ENCODE results near the gene SMG6. TPM values are rescaled to one million over a fixed set of nuclear protein-coding genes. Genes with fewer than 3 reads are reported as not detected.
A peak's percentile ranks its signal among the peaks of the same experiment; 100 is the strongest.

SMG6 gene
- total RNA-seq, 1 experiment from 2014 or later = 15.3 TPM

DNA sequence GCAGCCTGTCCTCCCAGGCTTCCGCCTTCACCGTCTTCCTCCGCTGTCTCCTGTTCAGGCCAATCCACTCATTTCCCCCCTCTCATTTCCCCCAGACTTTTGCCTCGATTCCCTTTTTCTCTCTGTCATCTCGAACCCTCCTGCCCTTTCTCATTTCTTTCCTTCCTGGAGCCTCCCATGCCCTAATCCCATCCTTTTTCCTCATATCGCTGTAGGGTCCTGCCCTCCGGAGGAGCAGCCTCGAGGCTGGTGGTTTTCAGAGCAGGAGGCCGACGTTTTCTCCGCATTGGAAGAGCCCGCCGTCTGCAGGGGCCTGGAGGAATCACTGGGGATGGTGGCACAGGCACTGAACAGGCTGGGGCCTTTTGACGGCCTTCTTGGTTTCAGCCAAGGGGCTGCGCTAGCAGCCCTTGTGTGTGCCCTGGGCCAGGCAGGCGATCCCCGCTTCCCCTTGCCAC, 261.2 kb downstream of the SMG6 start:
- no peaks in the 10 kb centered on the region for H3K27me3 ChIP-seq
- H3K36me3 ChIP-seq = peaks cover 11% of the 10 kb centered on the region
- peak overlapping the region; percentile 72 for H3K4me3 ChIP-seq
- no peak for DNase-seq
- no peaks in the 10 kb centered on the region for H3K9me3 ChIP-seq

DNA sequence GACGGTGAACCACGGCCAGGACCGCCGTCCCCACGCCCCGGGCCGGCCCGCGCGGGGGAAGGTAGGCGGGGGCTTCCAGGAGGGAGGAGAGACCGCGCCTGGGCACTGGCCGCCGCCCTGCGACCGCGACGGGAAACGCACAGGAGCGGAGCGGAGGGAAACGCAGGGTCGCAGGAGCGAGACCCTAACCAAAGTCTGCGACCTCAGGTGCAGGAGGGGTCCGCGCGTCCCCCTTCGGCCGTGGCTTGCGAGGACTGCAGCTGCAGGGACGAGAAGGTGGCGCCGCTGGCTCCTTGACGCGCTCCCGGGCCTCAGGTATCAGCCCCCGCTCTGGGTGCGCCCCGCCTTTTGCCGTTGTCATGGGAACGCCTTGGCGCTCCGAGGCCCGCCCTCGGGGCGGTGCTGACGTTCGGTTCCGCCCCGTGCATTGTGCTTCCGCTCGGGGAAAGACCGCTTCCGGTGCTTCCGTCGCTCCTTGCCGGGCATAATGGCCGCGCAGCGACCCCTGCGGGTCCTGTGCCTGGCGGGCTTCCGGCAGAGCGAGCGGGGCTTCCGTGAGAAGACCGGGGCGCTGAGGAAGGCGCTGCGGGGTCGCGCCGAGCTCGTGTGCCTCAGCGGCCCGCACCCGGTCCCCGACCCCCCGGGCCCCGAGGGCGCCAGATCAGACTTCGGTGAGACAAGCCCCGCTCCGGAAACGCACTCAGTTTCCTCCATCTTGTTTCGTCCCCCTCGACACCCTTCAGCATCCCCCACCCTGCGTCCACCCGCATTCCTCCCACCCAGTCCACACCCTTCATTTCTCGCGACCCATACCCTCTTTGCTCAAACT, 261.8 kb downstream of the SMG6 start, which contains the start of gene OVCA2:
Gene OVCA2 (plus strand): TSS at position 462 of the 829 bp plus-strand sequence. CDS start 26 bp downstream, at position 488.
- no peaks in the 10 kb centered on the region for H3K9me3 ChIP-seq
- peaks cover 11% of the 10 kb centered on the region for H3K36me3 ChIP-seq
- H3K4me3 ChIP-seq = peak within 1 kb of the TSS; percentile 72
- no peaks in the 10 kb centered on the region for H3K27me3 ChIP-seq
- DNase-seq = peak; percentile 82

DNA sequence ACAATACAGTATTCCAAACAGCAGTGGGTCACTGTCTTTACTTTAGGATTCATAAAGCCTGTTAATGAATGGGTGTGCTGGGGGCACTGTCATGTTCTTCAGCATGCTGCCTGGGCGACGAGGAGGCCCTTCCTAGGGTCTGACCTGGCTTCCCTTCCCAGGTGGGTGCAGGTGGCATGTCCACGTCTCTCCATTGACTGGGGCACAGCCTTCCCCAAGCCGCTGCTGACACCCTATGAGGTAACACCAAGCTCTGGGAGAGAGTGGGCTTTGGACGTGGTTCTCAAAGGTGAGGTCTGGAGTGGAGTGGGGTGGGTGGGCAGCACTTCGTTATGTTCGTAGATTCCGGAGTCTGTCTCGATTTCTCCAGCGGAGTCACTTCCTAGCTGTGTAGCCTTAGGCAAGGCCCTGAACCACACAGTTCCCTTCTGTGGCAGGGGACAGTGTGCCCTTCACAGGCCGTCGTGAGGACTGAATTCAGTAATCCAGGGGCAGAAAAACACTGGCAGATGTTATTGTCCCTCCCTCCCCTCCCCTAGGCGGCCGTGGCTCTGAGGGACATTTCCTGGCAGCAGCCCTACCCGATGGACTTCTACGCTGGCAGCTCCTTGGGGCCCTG, 262.5 kb downstream of the SMG6 start:
- Histone ChIP-seq H3K36me3 (peaks cover 11% of the 10 kb centered on the region), H3K9me3 (no peaks in the 10 kb centered on the region), H3K27me3 (no peaks in the 10 kb centered on the region), H3K4me3 (no peak overlapping the region)
- no peak for DNase-seq

DNA sequence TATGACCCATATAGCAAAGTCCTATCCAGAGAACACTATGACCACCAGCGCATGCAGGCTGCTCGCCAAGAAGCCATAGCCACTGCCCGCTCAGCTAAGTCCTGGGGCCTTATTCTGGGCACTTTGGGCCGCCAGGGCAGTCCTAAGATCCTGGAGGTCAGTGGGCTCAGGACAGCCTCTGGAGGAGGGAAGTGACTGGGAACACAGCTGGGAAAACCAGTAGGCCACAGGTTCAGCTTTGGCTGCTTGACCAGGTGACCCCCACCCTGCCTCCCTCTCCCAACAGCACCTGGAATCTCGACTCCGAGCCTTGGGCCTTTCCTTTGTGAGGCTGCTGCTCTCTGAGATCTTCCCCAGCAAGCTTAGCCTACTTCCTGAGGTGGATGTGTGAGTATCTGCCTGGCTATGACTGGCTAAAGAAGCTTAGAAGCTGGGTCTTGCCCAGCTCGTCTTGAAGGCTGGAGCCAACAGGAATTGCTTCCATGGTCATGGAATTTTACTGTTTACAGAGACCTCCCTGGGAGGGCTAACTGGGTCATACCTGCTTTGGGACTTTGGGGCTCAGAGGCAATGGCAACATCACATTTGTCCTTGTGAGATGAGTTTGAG, 263.3 kb downstream of the SMG6 start:
- Histone ChIP-seq H3K9me3 (no peaks in the 10 kb centered on the region), H3K36me3 (peaks cover 11% of the 10 kb centered on the region), H3K4me3 (no peak overlapping the region), H3K27me3 (no peaks in the 10 kb centered on the region)
- no peak for DNase-seq

DNA sequence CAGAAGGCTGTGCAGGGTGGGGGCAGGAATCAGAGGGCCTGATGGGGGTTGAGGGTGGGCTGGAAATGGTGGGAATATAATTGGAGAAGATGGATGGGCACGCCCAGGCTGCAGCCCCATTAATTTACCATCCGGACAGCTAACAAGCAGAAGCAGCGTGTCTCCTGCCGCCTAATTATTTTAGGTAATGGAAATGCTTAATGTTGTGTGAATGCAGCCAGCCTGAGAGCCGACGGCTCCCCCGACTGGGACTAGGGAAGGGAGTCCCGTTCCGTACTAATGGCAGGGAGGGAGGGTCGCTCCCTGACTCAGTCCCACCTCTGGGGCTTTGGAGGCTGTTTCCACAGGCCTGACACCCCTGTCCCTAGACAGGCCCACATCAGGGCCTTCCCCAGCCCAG, 266.4 kb downstream of the SMG6 start:
- Histone ChIP-seq H3K9me3 (no peaks in the 10 kb centered on the region), H3K36me3 (no peaks in the 10 kb centered on the region; the same call in 1 of the 2 replicates), H3K4me3 (no peak overlapping the region), H3K27me3 (no peaks in the 10 kb centered on the region)
- no peak for DNase-seq

DNA sequence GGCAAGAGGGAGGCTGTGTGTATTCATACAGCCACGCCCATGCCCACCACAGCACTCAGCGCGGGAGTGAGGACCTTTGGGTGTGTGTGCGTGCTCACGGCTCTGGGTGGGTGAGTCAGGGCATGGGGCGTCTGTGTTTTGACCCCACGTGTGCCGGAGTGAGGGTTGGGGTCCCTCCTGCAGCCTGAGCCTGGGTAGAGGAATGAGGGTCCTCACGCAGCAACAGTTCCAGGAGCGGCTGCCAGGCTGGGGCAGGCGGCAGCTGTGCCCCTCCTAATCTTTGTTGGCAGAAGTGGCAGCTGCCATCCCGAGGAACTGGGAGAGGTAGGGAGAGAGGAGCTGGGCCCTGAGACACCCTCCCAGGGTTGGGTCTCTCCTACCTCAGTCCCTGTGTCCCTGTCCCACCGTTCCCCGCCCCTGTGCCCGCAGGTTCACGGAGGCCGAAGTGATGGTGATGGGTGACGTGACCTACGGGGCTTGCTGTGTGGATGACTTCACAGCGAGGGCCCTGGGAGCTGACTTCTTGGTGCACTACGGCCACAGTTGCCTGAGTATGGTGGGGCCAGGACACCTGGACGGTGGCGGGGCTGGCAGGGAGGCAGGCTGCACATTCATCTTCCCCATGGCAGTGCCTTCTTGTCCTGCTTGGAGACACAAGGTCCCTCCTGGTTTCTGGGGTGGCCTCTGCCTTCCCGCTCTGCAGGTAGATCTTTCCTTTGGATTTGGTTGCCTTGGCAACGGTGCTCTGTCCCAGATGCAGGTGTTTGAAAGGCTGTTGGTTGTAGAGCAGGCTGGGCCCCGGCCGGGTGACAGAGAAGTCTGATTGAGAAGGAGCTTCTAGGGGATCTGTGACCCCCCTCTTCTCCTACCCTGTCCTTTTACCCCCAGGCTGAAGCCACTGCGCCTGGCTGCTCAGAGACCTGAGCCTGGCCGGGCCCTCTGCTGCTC, 267.8 kb downstream of the SMG6 start:
- DNase-seq = no peak
- Histone ChIP-seq H3K9me3 (no peaks in the 10 kb centered on the region), H3K36me3 (no peaks in the 10 kb centered on the region), H3K4me3 (no peak overlapping the region), H3K27me3 (no peaks in the 10 kb centered on the region)

DNA sequence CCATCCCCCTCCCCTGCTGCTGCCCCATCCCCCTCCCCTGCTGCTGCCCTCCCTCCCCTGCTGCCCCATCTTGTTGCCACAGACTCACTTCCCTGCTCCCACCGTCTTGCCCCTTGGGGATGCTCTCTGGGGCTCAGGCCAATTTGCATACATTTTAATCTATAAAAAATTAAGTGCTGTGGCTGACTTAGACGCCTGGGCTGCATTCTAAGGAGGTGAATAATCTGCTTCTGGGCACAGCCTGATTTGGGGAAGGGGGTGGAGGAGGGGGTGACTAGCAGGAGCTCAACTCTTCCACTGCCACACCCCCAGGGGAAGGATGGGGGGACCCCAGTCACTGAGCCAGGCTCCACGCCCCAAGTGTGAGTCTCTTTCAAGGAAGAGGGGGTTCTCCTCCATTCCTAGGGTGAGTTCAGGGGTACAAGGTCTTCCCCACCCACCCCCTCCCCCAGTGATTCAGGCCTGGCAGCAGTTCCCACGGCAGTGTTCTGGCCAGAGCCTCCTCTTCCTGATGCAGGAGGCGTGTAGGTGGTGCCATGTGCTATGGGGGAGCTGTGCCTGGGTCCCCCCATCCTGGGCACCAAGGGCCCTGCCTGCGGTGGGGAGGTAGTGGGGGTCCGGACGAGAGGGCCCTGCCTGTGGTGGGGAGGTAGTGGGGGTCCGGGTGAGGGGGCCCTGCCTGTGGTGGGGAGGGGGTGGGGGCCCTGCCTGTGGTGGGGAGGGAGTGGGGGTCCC, 268.6 kb downstream of the SMG6 start:
- DNase-seq = peak; percentile 69
- no peaks in the 10 kb centered on the region; the same call in 1 of the 2 replicates for H3K36me3 ChIP-seq
- no peaks in the 10 kb centered on the region for H3K9me3 ChIP-seq
- H3K27me3 ChIP-seq = no peaks in the 10 kb centered on the region
- H3K4me3 ChIP-seq = no peak overlapping the region

DNA sequence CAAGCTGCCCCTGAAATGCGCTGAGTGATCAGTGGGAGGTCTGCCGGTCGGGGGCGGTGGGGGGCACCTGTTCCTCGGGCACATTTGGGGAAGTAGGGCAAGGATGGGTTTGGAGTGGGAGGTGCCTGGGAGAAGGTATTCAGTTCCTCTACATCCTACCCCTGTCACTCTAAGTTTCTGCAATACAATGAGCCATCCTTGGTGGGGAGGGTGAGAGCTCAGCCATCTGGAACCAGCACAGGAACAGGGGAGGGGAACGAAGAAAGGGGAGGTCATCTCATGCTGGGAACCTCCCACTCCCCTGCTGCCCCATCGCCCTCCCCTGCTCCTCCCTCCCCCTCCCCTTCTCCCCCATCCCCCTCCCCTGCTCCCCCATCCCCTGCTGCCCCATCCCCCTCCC, 269.4 kb downstream of the SMG6 start:
- DNase-seq = no peak
- H3K27me3 ChIP-seq = no peaks in the 10 kb centered on the region
- H3K9me3 ChIP-seq = no peaks in the 10 kb centered on the region
- H3K36me3 ChIP-seq = no peaks in the 10 kb centered on the region; the same call in 1 of the 2 replicates
- no peak overlapping the region for H3K4me3 ChIP-seq

DNA sequence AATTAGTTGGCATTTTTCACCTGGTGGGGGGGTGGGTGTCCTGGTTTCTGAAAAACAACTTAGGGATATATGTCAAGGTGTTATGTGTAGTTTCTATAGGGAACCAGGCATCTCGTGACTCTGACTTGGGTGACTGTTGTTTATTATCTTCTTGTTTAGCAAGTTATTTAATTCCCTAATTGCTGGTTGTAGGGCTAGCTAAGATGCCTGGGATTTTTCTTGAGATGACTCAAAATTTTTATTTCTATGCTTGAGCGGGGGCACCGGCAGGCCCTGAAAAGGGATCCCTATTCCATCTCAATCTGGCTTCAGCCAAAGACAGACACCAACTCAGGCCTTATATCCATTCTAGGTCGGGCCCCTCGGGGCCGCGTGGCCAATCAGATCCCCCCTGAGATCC, 270.4 kb downstream of the SMG6 start:
- no peaks in the 10 kb centered on the region; the same call in 1 of the 2 replicates for H3K36me3 ChIP-seq
- H3K27me3 ChIP-seq = no peaks in the 10 kb centered on the region
- no peak for DNase-seq
- no peaks in the 10 kb centered on the region for H3K9me3 ChIP-seq
- no peak overlapping the region for H3K4me3 ChIP-seq

DNA sequence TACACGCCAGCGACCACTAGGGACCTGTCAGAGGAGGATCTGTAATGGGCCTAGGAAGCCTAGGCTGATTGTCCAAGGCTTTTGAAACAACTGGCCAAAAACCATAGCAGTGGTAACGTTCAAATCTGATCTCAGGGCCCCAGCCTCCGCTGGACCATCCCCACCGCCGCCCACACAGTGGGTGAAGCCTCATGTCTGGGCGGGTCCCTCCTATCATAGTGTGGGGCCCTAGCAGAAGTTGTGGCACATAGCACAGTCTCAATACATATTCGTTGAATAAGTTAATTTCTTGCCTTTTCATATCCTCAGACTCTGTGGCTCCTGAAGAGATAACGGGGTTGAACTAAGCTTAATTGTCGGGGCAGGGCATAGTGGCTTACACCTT, 272.8 kb downstream of the SMG6 start:
- DNase-seq = peak; percentile 78
- Histone ChIP-seq H3K9me3 (no peaks in the 10 kb centered on the region), H3K27me3 (no peaks in the 10 kb centered on the region), H3K4me3 (peak overlapping the region; percentile 97), H3K36me3 (no peaks in the 10 kb centered on the region; the same call in 1 of the 2 replicates)

DNA sequence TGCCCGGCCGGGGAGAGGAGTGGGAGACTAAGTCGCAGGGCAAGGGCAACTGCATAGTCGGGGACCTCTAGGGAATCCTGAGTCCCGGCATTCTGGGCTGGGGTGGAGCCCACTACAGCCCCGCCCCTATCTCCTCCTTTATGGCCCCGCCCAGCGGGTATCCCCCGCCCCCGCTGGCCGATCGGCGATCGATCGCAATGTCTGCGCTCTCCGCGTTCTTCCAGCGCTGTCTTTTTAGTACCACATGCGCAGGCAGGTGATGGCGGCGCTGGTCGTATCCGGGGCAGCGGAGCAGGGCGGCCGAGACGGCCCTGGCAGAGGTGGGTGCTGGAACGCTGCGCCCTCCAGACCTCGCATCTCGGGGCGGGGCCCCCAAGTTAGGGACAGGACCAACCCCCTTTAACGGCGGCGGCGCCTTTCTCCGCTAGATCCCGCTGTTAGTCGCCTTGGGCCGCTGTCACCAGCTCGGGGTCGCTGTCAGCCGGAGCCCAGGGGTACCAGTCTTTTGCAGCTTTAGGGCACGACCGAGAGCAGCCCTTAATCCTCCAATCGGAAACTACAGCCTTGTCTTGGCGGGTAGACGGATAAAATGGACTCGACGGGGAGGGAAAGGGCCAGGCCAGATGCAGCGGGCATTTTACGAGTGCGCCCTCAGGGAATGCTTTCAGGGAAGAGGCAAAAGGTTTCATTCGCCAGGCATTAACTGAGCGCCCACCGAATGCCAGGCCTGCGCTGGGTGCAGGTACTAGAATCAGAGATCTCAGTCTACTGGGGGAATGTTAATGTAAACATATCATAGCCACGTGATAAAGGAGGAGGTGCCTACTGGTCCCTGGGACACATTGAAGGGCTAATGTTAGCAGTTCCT, 273.4 kb downstream of the SMG6 start, which contains the start of gene DPH1:
Gene DPH1 (plus strand): TSS at position 243 of the 868 bp plus-strand sequence. CDS start 17 bp downstream, at position 260.
- H3K27me3 ChIP-seq = no peaks in the 10 kb centered on the region
- no peaks in the 10 kb centered on the region; the same call in 1 of the 2 replicates for H3K36me3 ChIP-seq
- H3K4me3 ChIP-seq = peak within 1 kb of the TSS; percentile 97
- no peaks in the 10 kb centered on the region for H3K9me3 ChIP-seq
- peak; percentile 80 for DNase-seq

DNA sequence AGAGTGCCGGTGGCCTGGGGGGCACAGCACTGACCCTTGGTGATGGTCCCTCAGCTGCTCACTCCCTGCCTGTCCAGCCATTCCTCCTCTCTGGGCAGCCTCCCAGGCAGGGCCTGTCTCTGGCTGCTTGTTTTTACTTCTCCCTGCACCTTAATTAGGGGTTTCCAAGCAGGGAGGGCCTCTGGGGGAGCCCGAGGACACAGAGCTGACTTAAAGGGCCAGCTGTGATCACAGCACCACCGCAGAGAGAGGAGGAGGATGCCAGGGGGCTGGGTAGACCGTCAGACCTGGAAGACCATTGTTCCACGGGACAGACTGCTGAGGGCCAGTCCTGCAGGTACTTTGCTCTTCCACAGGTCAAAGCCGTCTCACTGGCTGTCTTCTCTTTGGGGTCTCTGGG, 274.8 kb downstream of the SMG6 start:
- H3K9me3 ChIP-seq = no peaks in the 10 kb centered on the region
- no peak for DNase-seq
- H3K27me3 ChIP-seq = no peaks in the 10 kb centered on the region
- no peak overlapping the region for H3K4me3 ChIP-seq
- no peaks in the 10 kb centered on the region; the same call in 1 of the 2 replicates for H3K36me3 ChIP-seq

DNA sequence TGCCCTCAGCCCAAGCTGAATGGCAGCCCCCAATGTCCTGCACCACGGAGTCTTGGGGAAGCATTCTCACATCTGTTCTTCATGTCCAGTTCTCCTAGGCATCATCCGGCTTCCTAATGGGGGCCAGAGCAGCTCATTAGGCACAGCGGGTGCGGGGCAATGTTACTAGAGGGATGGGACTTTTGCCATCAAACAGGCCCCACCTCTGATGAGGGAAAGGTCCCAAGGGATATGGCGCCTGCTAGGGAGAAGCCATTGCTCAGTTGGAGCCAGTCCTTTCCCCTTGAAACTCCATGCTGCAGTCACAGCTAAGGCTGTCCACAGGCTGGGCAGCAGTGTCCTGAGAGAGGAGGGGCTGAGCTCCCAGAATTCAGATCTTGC, 275.4 kb downstream of the SMG6 start:
- no peak overlapping the region for H3K4me3 ChIP-seq
- no peaks in the 10 kb centered on the region; the same call in 1 of the 2 replicates for H3K36me3 ChIP-seq
- H3K27me3 ChIP-seq = no peaks in the 10 kb centered on the region
- no peaks in the 10 kb centered on the region for H3K9me3 ChIP-seq
- DNase-seq = no peak

DNA sequence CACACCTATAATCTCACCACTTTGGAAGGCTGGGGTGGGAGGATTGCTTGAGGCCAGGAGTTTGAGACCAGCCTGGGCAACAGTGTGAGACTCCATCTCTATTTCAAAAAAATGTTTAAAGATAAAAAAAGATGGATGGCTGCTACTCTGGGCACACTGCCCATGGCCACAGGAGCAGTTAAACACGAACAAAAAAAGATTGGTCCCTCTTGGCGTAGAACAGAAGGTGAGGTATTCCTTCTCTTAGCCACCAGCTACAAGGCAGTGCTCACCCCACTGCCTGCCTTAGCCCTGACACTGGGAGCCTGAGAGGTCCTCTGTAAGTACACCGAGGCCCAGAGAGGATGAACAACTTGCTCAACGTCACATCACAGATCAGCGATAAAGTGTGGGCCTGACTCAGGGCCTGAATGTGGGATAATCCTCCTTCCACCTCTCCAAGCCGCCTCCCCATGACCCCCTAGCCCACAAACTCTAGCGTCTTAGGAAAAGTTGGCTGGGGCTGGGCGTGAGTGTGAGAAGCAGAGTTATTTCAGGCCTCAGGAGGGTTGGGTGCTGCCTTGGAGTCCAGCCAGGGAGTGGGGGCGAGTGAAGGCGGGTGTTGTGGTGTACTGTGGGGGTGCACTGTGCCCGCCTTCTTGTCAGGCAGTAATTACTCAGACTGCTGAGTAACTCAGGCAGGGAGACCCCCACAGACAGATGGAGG, 275.9 kb downstream of the SMG6 start:
- no peak for DNase-seq
- H3K36me3 ChIP-seq = no peaks in the 10 kb centered on the region; the same call in 1 of the 2 replicates
- H3K27me3 ChIP-seq = no peaks in the 10 kb centered on the region
- no peaks in the 10 kb centered on the region for H3K9me3 ChIP-seq
- no peak overlapping the region for H3K4me3 ChIP-seq
